ENCODE data around the gene NIN. TPM values are rescaled to one million over a fixed set of nuclear protein-coding genes. Genes with fewer than 3 reads are reported as not detected.
"Not testable (repeated sequence)": the region's sequence is repeated elsewhere in the genome, so short reads cannot be mapped to it uniquely, and the experiment has no call there.

Gene NIN
- total and polyA plus RNA-seq, 2 of the 4 experiments (the other 2 are of a cell fraction), result 15.2 to 98.4 TPM

- CTCF ChIA-PET; H3K4me3 ChIP-seq (ENCODE audit: insufficient read depth, low read depth, low read length); POLR2A ChIA-PET (ENCODE audit: unreplicated experiment); H2AFZ ChIP-seq (replicated peaks; ENCODE audit: low read length, poor library complexity); intact Hi-C loops (cut with micrococcal nuclease); H3K4ac ChIP-seq (ENCODE audit: low read depth, low read length); H2BK120ac ChIP-seq (ENCODE audit: low read depth, low read length); H3K23ac ChIP-seq (ENCODE audit: low read depth, low read length); H3K9me3 ChIP-seq (ENCODE audit: control insufficient read depth, insufficient read depth, low read length); H3K9ac ChIP-seq (ENCODE audit: low read depth, low read length); H3K36me3 ChIP-seq (ENCODE audit: control insufficient read depth, insufficient read depth, low read length); H3K4me2 ChIP-seq (ENCODE audit: low read depth, low read length); H3K56ac ChIP-seq (ENCODE audit: extremely low read depth, insufficient read depth, low read length); in situ Hi-C loops (cut with MboI; ENCODE audit: low sequenced_read_pairs); dilution Hi-C loops (cut with HindIII; ENCODE audit: low sequenced_read_pairs, unreplicated experiment); H3K9me1 ChIP-seq (ENCODE audit: insufficient read depth, low read length); H2BK15ac ChIP-seq (ENCODE audit: low read depth, low read length); H2BK20ac ChIP-seq (ENCODE audit: low read depth, low read length); H3K18ac ChIP-seq (ENCODE audit: low read depth, low read length); ATAC-seq (ENCODE audit: low read depth); H2BK5ac ChIP-seq (ENCODE audit: low read depth, low read length, poor library complexity, severe bottlenecking); H2AK5ac ChIP-seq (ENCODE audit: low read depth, low read length); H3K27ac ChIP-seq (ENCODE audit: insufficient read depth, low read length); H4K91ac ChIP-seq (ENCODE audit: insufficient read depth, low read depth, low read length); H4K5ac ChIP-seq (ENCODE audit: low read depth, low read length); H3K4me1 ChIP-seq (ENCODE audit: control insufficient read depth, insufficient read depth, low read length); H3K14ac ChIP-seq (replicated peaks; ENCODE audit: low read depth, low read length); DNase-seq; H2AK9ac ChIP-seq (replicated peaks; ENCODE audit: low read depth, low read length, poor library complexity); H3K27me3 ChIP-seq (ENCODE audit: control insufficient read depth, insufficient read depth, low read length); H4K8ac ChIP-seq (ENCODE audit: low read depth in 2 of 2, low read length in 2 of 2); BruUV-seq (replicated peaks): not testable (repeated sequence)
- Histone ChIP-seq H4K20me1 (ENCODE audit: insufficient read depth, low read length) (peaks cover 16% of the 10 kb centered on the region; the same call in 1 of the 2 replicates), H3K79me1 (ENCODE audit: low read depth in 1 of 2, low read length in 2 of 2) (peaks cover 38 to 50% of the 10 kb centered on the region in 2 experiments)
- WGBS, 2 experiments (ENCODE audit: extremely low coverage in 2 of 2, insufficient read length in 1 of 2), result no CpG with 5 or more reads among the region's 1 CpG
Measured at GRCh38 chr14:50815058-50815457, 15.9 kb downstream of the NIN start.
